GM18873 (cell line): ENCODE data around the gene MISP3.
A peak's percentile ranks its signal among the peaks of the same experiment; 100 is the strongest.

Source experiments
- ATAC-seq: cut with Tn5 transposase; IDR thresholded peaks from one replicate; pipeline ENCODE4 v1.9.1; 2021; ENCODE audit warnings: mild to moderate bottlenecking, moderate library complexity, moderate number of reproducible peaks; ENCODE audit not compliant: unreplicated experiment, low FRiP score

The MISP3 gene

GRCh38 chr19:14101003-14101545, 28.5 kb downstream of the MISP3 start:
- ATAC-seq = no peak

DNA sequence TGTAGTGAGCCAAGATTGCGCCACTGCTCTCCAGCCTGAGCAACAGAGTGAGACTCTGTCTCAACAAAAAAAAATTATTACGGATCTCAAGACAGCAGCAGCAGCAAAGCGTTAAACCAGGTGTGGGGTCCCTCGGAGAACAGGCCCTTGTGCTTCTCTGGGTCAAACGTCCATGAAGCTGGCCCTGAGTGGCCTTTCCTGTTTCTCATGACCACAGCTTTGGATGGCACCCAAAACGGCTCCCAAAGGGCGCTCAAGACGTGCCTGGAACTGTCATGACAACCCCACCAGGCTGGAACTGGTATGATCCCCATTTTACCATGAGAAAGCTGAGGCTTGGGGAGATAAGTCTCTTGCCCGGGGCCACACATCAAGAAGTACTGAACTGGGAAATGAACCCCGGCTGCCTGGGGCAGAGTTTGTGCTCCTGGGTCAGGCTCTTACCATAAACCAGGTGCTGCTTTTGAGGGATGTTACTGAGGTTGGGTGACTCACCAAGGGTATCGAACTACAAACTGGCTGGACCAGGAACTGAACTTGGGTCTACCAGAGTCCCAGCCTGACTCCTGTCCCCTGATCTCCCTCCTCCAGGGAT, 29.6 kb downstream of the MISP3 start:
- no peak for ATAC-seq

GRCh38 chr19:14102756-14103155, 30.2 kb downstream of the MISP3 start:
- no peak for ATAC-seq

- ATAC-seq = no peak
Observed at GRCh38 chr19:14103310-14103709, 30.7 kb downstream of the MISP3 start.

DNA sequence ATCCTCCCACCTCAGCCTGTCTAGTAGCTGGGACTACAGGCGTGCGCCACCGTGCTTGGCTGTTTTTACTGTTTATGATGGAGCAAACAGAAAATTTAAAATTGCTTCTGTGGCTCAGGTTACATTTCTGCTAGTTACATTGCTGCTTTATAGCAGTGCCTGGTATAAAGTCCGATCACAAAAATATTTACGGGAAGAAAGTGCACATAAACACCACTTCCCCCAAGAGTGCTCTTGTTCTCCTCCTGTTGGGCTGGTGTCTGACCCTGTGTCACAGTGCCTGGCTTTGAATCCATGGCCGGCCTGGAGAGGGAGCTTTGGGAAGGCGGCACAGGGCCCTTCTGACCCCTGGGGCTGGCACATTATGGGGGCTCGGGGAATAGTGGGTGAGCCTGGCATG, 33.1 kb downstream of the MISP3 start:
- ATAC-seq = no peak

DNA sequence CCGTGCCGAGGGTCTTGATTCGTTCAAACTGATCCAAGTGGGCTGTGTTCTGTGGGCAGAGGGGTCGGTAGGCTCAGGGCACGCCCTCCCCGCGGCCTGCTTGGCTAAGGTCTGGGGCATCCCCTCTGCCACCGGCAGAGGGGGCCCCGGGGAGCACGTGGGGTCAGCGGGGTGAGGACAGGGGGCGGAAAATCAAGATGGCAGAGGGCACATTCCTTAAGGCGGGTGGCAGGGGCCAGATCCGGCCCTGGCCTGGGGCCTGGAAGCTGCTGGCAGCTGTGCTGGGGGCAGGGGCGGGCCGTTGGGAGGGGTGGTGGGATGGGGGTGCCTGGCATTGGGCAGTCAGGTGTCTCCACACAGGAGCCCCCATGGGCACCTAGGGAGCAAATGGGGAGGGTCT, 34.3 kb downstream of the MISP3 start:
- no peak for ATAC-seq

DNA sequence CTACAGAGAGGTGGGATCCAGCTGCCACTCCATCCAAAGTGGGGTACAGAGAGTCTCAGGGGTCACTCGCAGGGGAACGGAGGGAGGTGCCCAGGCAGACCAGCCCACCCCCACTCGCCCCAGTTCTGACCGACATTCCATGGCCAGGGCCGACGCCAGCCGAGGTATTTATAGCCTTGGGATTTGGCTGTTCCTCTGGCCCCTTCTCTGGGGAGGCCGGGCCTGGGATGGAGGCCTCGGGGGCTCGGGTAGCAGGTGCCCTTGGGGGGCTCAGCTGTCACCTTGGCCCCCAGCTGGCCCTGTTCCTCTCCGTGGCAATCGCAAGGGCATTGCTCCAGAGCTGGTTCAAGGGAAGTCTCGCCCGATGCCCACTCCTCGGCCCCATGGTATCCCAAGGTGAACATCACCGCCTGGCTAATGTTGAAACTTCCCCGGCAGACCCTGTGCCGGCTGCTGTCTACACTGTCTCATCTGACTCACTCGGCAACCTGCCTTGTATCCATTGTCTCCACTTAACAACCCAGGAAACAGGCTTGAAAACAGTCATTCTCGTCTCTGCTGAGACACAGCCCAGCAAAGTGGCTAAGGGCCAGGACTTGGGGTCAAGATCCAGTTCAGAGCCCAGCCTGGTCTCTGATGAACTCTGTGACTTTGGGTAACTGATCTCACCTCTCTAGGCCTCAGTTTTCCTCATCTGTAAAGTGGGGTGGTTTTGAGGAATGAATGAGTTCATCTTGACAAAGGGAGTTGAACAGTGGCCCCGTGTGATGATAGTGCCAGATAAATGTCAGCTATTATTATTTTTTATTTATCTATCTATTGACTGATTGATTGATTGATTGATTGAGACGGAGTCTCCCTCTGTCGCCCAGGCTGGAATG, 35.2 kb downstream of the MISP3 start:
- no peak for ATAC-seq

DNA sequence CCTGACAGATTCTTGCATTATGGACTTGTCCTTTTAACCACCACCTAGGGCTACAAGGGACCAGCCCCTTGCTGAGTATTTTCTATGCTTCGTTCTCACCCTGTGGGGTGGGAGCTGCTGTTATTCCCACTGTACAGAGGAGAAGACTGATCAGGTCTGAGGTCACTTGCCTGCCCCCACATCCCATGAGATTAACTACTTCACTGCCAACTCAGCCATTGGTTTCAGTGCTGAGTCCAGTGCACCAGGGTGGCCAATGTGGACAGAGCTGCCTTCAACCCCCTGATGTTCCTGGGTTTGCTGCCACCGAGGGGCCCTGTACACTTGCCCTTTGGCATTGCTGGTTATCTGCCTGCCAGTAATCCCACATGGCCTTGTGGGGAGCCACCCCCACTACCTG, 38.1 kb downstream of the MISP3 start:
- ATAC-seq = no peak

- ATAC-seq = no peak
Observed at GRCh38 chr19:14111486-14111885, 38.9 kb downstream of the MISP3 start.

DNA sequence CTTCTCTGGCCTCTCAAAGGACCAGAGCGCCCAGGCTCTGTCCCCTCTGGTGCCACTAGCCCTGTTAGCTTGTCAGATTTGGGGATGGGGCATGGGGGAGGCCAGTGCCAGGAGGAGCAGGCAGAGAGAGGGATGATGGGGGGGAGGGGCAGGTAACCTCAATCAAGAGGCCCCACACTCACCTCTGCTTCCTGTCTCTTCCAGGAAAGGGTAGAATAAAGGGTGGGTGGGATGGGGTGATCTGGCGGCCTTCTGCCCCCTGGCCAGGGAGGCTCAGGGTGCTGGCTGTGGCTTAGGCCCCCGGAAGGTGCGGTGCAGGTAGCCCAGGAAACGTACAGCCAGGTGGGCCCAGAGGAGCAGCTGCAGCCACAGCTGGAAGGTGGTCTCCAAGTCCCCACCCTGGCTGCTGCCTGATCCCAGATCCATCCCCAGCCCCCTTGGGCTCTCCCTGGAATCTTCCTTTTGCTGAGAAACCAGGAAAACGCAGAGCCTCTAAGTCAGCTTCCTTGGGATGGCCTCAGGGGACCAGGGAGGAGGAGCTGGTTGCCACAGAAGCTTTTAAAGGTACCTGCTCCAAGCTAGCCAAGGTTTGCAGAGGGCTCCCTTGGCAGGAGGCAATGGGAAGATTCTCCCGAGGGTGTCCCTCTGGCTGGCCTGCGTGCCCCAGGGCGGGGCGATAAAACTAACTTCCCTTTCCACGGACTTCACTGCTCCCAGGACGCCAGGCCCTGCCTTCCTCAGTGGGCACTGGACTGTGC, 39.6 kb downstream of the MISP3 start:
- ATAC-seq = no peak

DNA sequence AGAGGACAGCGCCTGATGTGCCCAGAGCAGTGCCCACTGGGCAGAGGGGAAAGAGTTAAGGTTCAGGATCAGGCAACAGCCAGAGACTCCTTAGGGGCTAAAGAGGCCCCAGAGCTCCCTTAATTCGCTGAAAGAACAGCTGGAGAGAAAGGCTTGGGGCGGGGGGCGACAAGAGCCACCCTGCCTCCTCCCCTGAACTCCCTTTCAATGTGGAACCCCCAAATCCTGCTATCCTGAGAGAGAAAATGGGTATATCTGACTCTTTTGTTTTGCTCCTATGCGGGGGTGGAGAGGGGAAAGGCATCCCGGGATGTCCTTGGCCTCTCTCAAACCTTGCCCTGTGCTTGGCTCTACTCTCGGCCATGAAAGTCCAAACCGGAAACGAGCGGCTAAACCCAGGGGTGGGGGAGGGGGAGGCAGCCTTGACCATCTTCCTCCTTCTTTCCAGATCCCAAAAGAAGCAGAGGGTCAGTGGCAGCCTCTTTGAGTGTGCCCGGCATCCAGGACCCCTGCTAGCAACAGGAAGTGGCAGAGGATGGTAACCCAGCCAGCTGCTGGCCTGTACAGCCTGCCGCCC, 40.3 kb downstream of the MISP3 start:
- no peak for ATAC-seq

DNA sequence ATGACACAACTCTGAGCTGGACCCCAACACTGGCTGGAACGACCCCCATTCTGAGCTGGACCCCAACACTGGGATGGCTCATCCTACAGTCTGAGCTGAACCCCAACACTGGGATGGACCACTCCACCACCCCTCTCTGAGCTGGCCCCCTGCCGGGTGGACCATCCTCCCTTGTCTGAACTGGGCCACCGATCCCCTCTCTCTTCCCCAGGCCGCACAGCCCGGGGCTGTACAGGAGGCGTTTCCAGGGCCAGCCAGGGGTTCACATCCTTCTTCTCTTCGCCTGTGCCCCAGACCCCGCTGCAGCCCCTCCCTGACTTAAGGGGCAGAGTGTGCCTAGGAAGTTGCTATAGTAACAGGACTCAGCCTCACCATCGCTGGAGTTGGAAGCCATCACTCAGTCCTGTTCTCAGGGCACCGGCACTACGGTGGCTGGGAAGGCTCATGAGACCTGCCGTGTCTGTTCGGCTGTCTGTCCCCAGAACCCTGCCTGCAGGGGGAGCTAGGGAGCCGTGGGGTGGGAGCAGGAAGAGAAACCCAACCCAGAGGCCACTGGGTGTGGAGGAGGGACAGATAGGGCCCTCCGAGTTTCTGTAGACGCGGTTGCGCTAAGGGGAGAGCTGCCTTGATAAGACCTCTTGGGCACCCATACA, 41.3 kb downstream of the MISP3 start:
- ATAC-seq = no peak

- ATAC-seq = no peak
Observed at GRCh38 chr19:14114439-14114838, 41.9 kb downstream of the MISP3 start.

- ATAC-seq = no peak
Observed at GRCh38 chr19:14114854-14115253, 42.3 kb downstream of the MISP3 start.

GRCh38 chr19:14115756-14116155, 43.2 kb downstream of the MISP3 start:
- ATAC-seq = no peak

DNA sequence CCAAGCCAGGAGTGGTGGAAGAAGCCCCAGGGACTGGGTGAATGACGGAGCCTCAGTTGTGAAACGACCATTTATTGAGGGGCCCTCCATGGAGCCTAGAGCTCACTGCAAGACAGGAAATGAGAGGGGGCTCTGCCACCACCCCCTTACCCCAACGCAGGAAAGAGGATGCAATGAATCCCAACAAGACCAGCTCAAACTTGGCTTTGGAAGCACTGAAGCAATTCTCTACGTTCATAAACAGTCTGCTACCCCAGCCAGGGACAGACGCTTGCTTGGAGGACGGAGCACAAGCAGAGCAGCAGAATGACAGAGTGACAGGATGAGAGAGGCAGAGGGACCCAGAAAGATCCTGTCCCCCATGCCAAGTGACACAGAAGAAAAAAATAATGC, 43.9 kb downstream of the MISP3 start:
- ATAC-seq = no peak

GRCh38 chr19:14116918-14117578, 44.5 kb downstream of the MISP3 start:
- no peak for ATAC-seq

DNA sequence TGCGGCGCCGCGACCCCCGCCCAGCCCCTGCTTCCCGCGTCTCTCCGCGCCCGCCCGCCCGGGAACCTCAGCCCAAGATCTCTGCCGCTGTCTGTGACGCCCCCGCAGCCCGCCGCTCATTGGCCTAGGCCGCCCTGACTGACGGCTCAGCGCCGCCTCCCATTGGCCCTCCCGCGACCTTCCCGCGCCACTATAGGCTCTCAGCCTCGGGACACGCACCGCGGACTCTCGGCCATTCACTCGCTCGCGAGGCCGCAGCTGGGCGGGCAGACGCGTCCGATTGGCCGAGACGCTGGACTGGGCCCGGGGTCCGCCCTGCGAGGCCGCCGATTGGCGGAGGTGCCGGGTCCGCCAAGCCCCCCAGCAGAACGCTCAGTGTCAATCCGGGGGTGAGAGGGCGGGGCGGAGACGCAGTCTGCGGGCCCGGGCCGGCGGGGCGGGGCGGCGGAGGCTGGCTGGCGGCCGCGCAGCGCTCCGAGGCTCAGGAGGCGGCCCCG, 45.1 kb downstream of the MISP3 start, which contains the start of gene PRKACA:
Gene PRKACA (minus strand): TSS at position 95 of the 497 bp plus-strand sequence. CDS start 215 bp downstream, outside the sequence.
- ATAC-seq = peak; percentile 92
